Dermis blood vessel endothelial cell (primary cell): Measurements from ENCODE around the gene NHERF2. TPM values are rescaled to one million over a fixed set of nuclear protein-coding genes. Genes with fewer than 3 reads are reported as not detected.
A peak's percentile ranks its signal among the peaks of the same experiment; 100 is the strongest.

ENCODE experiments used
- DNase-seq: peaks from one replicate; pipeline ENCODE4 v3.0.0; 2010
- total RNA-seq: library from RNA; depleted of rRNA; stranded (reverse); fragments of >200 nt; gene quantifications from 2 replicates; pipeline ENCODE4 v1.2.3, GENCODE V29; 2014

The NHERF2 gene
- 33.5 and 79.6 TPM in 2 replicates for total RNA-seq

DNA sequence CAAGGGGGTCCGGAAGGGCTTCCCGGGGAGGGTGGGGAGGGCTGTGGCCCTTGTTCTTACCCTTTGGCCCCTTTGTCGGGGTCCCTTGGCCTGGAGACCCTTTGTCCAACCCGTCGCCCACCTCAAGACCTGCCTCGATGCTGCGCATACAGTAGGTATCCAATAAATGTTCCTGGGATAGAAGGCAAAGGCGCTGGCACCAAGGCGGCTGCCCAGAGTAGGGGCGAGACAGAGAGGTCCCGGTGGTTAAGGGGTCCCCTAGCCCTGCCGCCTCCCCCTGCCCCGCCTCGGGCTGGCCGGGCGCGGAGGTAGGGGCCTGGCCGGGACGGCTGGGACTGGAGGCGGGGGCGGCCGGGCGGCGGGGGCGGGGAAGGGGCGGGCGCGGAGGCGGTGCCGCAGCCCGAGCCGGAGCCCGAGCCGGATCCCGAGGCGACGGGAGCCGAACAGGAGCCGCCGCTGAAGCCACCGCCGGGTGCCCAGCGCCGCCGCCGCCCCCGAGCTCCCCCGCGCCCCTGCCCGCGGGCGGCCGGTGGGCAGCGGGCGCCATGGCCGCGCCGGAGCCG is at the start of gene NHERF2:
NHERF2 (plus strand) TSS at position 442 of the 563 bp plus-strand sequence; CDS start at position 546, 104 bp downstream.
- peak; percentile 53 for DNase-seq

DNA sequence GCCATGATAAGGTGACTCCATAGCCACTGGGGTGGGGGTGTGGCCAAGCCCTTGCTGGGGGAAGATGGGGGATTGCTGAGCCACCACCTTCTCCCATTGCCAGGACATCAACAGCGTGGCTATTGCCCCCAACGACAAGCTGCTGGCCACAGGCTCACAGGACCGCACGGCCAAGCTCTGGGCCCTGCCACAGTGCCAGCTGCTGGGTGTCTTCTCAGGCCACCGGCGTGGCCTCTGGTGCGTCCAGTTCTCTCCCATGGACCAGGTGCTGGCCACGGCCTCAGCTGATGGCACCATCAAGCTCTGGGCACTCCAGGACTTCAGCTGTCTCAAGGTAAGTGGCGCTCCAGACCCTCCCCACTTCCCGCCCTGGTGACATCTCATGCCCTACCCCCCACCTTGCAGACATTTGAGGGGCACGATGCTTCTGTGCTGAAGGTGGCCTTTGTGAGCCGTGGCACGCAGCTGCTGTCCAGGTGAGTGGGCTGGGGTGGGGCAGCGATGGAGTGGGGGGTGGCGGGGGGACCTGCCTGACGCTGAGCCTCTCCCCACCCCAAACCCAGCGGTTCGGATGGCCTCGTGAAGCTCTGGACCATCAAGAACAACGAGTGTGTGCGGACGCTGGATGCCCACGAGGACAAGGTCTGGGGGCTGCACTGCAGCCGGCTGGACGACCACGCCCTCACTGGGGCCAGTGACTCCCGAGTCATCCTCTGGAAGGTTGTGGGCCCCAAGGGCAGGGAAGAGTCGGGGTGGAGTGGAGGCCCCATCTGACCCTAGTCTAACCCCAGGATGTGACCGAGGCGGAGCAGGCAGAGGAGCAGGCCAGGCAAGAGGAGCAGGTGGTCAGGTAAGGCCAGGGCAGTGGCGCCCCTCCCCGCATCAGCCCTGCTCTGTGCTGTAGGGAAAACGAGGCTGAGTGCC is 49.5 kb upstream of the NHERF2 start:
- DNase-seq: no peak

DNA sequence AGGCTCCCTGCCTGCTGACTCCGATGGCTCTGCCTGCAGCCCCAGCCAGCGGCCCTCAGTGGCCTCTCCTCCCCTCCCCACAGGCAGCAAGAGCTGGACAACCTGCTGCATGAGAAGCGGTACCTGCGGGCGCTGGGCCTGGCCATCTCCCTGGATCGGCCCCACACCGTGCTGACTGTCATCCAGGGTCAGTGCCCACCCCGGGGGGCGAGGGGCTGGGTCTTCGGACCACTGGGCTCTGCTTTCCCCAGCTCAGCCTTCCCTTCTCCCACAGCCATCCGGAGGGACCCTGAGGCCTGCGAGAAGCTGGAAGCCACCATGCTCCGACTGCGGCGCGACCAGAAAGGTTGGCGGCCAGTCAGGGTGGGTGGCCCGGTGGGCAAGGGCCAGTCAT is 48.8 kb upstream of the NHERF2 start:
- DNase-seq: no peak

GRCh38 chr16:1978476-1979120 is 48.1 kb upstream of the NHERF2 start:
- no peak for DNase-seq

DNA sequence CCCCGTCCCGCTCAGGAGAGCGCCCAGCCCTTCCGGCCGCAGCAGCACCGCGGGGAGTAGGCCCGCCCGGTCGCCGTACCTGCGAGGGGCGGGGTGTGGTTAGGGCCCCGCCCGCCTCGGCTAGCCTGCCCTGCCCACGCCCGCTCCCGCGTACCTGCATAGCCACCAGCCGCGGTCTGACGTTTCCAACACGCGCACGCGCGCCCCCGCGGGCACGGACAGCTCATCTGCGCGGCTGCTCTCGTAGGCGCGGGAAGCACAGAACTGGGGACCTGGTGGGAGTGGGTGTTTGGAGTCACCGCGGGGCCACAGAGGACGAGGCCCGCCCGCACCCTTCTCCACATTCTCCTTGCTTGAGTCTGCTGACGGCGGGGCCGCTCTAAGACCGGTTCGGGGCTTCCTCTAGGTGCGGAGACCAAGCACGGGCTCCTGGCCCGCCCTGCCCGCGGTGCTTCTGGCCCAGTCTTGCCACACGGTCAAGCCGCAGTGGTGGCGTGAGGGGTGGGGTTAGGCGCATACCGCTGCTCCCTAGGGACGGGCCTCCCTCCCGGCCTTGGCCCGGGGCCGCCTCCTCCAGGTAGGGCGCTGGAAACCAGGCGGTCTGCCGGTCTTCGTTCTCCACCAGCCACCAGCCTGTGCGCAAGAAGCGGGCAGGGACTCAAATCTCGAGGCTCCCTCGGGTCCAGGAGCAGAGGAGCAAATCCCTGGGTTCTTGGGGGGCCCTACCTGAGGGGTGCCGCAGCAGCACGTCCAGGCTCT is 47.3 kb upstream of the NHERF2 start:
- no peak for DNase-seq

GRCh38 chr16:1980030-1980769 is 46.5 kb upstream of the NHERF2 start:
- no peak for DNase-seq

GRCh38 chr16:1980770-1981087 is 46.0 kb upstream of the NHERF2 start:
- no peak for DNase-seq

- no peak for DNase-seq
Observed at GRCh38 chr16:1981398-1981836, 45.3 kb upstream of the NHERF2 start, which contains the start of gene NOXO1. Gene NOXO1, minus strand, starts transcription at chr16:1981469. Its CDS starts 290 bp downstream, at chr16:1981179.

DNA sequence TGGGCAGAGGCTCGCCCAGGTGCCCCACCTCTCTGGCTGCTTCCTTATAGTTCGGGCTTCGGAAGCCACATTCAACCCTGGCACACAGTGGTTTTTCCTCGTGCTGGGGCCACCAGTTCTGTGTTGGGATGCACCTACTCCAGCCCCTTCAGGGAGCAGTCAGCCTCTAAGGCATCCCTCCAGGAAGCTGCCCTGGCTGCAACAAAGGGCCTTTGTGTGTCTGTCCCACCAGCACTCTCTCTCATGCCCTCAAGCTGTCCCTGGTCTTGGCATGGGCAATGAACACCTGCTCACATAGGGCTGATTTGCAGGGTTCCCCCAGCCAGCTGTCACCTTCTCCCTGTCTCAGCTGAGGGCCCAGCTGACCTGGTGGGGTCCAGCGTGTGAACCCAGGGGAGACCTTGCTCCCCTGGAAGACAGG is 44.7 kb upstream of the NHERF2 start:
- no peak for DNase-seq

- DNase-seq: no peak
Observed at GRCh38 chr16:1982991-1983543, 43.6 kb upstream of the NHERF2 start.

DNA sequence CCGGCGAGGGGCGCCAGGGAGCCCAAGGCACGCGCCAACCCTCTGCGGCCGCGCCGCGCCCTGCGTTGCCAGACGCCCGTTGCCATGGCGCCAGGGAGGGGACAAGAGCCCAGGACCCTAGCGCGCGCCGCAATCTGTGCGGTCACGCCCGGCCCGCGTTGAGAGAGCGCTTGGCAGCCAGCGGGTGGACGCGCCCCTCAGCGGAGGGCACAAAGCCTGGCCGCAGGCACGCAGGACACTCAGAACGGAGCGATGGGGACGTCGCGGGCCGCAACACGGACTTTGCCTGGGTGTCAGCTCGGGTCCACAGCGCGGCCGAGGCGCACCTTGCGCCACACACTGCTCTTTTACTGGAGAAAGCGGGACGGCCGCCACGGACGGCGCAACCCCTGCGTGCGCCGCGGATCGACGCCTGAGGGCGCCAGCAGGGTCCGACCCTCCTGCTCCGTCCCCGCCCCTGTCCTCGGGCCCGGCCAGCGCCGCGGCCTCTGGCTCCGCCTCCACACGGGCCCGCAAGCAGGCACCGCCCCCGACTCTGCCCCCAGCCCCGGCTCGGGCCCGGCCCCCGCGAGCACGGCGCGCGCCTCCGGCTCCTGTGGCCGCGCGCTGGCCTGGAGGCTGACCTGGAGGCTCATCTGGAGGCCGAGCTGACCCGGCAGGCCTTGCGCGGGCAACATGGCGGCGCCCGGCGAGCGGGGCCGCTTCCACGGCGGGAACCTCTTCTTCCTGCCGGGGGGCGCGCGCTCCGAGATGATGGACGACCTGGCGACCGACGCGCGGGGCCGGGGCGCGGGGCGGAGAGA is 43.0 kb upstream of the NHERF2 start, which contains the start of gene GFER:
GFER (plus strand) TSS at position 650 of the 803 bp plus-strand sequence; CDS start at position 676, 26 bp downstream.
- DNase-seq: peak; percentile 97

GRCh38 chr16:1984347-1985225 is 42.1 kb upstream of the NHERF2 start:
- DNase-seq: no peak

GRCh38 chr16:1985466-1986150 is 41.1 kb upstream of the NHERF2 start:
- no peak for DNase-seq

DNA sequence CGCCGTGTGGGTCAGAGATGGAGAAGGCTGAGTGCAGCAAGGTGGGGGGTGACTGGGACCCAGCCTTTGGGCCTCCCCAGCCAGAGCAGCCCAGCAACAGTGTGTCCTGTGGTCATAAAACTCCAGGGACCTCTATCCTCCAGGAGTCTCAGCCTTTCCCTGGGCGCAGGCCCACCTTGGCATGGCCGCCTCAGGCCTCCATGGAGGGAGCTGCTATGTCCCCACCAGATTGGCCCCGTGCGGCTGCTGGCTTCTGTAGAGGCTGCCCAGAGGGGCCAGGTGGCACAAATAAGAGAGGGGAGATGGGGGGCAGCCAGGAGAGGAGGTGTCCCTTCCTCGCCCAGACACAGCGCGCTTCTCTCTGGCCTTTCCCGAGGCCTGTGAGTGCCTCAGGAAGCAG is 39.5 kb upstream of the NHERF2 start:
- DNase-seq: no peak

GRCh38 chr16:1989209-1990100 is 37.2 kb upstream of the NHERF2 start, which contains the start of gene SYNGR3:
Gene SYNGR3, plus strand, starts transcription at chr16:1989970. Its CDS starts 133 bp downstream, at chr16:1990103.
- no peak for DNase-seq

GRCh38 chr16:1990101-1990350 is 36.7 kb upstream of the NHERF2 start:
- no peak for DNase-seq

- DNase-seq: no peak
Observed at GRCh38 chr16:1990351-1991134, 36.2 kb upstream of the NHERF2 start.
